Kidney (tissue), 14 donors: ENCODE measurements around the gene C8A. TPM values are rescaled to one million over a fixed set of nuclear protein-coding genes. Genes with fewer than 3 reads are reported as not detected.

Source experiments
- DNase-seq, 5 donors: peaks; one replicate each; pipeline ENCODE4 v3.0.0-alpha.2; 2013 to 2020
- FAIRE-seq: peaks from 2 replicates; lab custom pipeline; 2012; peaks lifted over from hg19 to GRCh38; lab: Jason Lieb, UNC
- H3K27ac ChIP-seq, 2 donors: one replicate each; pipeline ENCODE4 v1.7.0; 2013; ENCODE audit warnings: low read depth in 2 of 2, low read length in 2 of 2, inconsistent platforms in 1 of 2
- H3K27me3 ChIP-seq: one replicate; pipeline ENCODE4 v1.7.1; 2013; ENCODE audit warnings: low read length, inconsistent platforms; ENCODE audit not compliant: control insufficient read depth, insufficient read depth
- H3K36me3 ChIP-seq, 3 donors: one replicate each; pipeline versions ENCODE4 v1.7.0 to v1.7.1; 2013; ENCODE audit warnings: low read length in 3 of 3, control low read depth in 1 of 3, inconsistent platforms in 1 of 3; ENCODE audit not compliant: insufficient read depth in 3 of 3, control insufficient read depth in 2 of 3
- H3K4me1 ChIP-seq, 3 donors: one replicate each; pipeline versions ENCODE4 v1.7.0 to v1.7.1; 2013; ENCODE audit warnings: low read length in 3 of 3, inconsistent platforms in 1 of 3, low read depth in 1 of 3; ENCODE audit not compliant: control insufficient read depth in 2 of 3, insufficient read depth in 2 of 3
- H3K4me3 ChIP-seq, 3 donors: one replicate each; pipeline versions ENCODE4 v1.7.0 to v1.8.1; 2013; ENCODE audit warnings: low read length in 3 of 3, control low read depth in 1 of 3, inconsistent platforms in 1 of 3
- H3K9ac ChIP-seq, 3 donors: one replicate each; pipeline versions ENCODE4 v1.7.0 to v1.7.1; 2013; ENCODE audit warnings: low read length in 3 of 3, control low read depth in 1 of 3, inconsistent platforms in 1 of 3
- H3K9me3 ChIP-seq, 3 donors: one replicate each; pipeline versions ENCODE4 v1.7.0 to v1.7.1; 2013; ENCODE audit warnings: low read length in 3 of 3, control low read depth in 1 of 3, inconsistent platforms in 1 of 3; ENCODE audit not compliant: control insufficient read depth in 2 of 3, insufficient read depth in 1 of 3
- intact Hi-C: fragments of 100-400 bp; cut with DNase I; formaldehyde crosslinking; loops from one replicate; pipeline ENCODE4 v1.11.1; 2022
- polyA plus RNA-seq: library from polyadenylated mRNA; stranded (reverse); fragments of 350-450 nt; fragmentation: Illumina TruSeq; extraction: RNeasy Lipid Tissue Mini Kit (QIAGEN cat#74804); gene quantifications from one replicate; pipeline ENCODE4 v1.2.3, GENCODE V29; 2014; ENCODE audit warnings: low read depth, low replicate concordance; ENCODE audit not compliant: insufficient read depth
- total RNA-seq: library from RNA; stranded (reverse); fragmentation: NEBNext Ultra II Directional; extraction: Animal tissue kit (Norgen Biotek cat#: 25700); gene quantifications from one replicate; pipeline ENCODE4 v1.2.1, GENCODE V29; 2021
- TF ChIP-seq, protein P1 (sequence below): IDR thresholded peaks from 3 replicates; pipeline ENCODE4 v1.5.1; 2012; ENCODE audit warnings: mild to moderate bottlenecking, moderate library complexity, borderline replicate concordance; ENCODE audit not compliant: insufficient read depth; ENCODE audit errors: extremely low read depth
- donor health status: control.
- donor health status: control.
- donor health status: control.
- donor health status: control.
- donor health status: control.
- donor health status: DM: yes; HTN: yes; CAD: no.
- donor health status: Normal renal cell carcinoma (clear cell type).

Gene C8A
- total and polyA plus RNA-seq, 2 donors from 2014 or later: 0.09 TPM; not detected in 1

DNA sequence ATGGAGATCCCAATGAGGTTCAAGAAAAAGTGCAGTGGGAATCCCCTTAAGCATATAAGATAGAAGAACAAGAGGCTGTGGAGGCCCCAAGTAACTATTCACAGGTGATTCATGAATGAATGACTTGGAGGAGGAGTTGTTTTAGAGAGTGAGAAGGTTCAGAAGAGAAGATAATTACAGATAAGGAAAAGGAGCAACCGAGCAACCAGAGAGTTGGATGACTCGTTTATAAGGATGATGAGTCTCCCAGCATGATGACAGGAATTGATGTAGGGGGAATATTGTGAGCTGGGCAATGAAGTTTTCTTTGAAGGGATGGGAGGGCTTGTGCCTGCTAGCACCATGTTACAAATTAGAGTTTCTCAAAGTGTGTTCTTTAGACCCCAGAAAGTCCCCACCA, 9.8 kb downstream of the C8A start:
- Histone ChIP-seq H3K9ac (no peak overlapping the region), H3K27me3 (no peaks in the 10 kb centered on the region), H3K9me3 (no peaks in the 10 kb centered on the region), H3K27ac (no peak overlapping the region), H3K4me3 (no peak overlapping the region), H3K36me3 (no peaks in the 10 kb centered on the region), H3K4me1 (no peaks in the 10 kb centered on the region)
- FAIRE-seq (no peak), DNase-seq (no peak)
- TF ChIP-seq, protein P1, sequence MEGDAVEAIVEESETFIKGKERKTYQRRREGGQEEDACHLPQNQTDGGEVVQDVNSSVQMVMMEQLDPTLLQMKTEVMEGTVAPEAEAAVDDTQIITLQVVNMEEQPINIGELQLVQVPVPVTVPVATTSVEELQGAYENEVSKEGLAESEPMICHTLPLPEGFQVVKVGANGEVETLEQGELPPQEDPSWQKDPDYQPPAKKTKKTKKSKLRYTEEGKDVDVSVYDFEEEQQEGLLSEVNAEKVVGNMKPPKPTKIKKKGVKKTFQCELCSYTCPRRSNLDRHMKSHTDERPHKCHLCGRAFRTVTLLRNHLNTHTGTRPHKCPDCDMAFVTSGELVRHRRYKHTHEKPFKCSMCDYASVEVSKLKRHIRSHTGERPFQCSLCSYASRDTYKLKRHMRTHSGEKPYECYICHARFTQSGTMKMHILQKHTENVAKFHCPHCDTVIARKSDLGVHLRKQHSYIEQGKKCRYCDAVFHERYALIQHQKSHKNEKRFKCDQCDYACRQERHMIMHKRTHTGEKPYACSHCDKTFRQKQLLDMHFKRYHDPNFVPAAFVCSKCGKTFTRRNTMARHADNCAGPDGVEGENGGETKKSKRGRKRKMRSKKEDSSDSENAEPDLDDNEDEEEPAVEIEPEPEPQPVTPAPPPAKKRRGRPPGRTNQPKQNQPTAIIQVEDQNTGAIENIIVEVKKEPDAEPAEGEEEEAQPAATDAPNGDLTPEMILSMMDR: no peak
- intact Hi-C loops: no loop called here

DNA sequence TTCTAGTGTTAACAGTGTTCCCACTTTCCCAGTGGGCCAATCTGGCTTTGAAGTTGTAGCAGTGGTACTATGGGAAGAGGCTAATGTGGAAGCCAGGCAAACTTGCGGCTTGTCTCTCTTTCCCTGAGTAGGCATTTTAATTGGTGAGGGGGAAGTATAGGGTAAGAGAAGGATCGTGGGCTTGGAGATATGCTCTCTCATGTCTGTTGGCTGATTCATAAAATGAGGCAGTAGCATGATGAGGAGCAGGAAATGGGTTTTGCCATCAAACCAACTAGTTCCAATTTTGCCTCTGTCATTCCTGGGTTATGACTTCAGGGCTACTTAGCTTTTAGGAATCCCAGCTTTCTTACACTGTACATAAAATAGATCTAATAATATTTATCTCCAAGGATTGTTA, 12.1 kb downstream of the C8A start:
- no peak for DNase-seq
- no peak overlapping the region for H3K9ac ChIP-seq
- FAIRE-seq: no peak
- TF ChIP-seq, protein P1: no peak
- intact Hi-C loops: no loop called here
- H3K27me3 ChIP-seq: no peaks in the 10 kb centered on the region
- no peaks in the 10 kb centered on the region for H3K9me3 ChIP-seq
- H3K27ac ChIP-seq: no peak overlapping the region
- H3K4me3 ChIP-seq: no peak overlapping the region
- H3K4me1 ChIP-seq: no peaks in the 10 kb centered on the region
- no peaks in the 10 kb centered on the region for H3K36me3 ChIP-seq

- H3K27me3 ChIP-seq: no peaks in the 10 kb centered on the region
- intact Hi-C loops: no loop called here
- no peak overlapping the region for H3K4me3 ChIP-seq
- H3K9me3 ChIP-seq: no peaks in the 10 kb centered on the region
- TF ChIP-seq, protein P1: no peak
- DNase-seq (no peak), FAIRE-seq (no peak)
- H3K9ac ChIP-seq: no peak overlapping the region
- H3K27ac ChIP-seq: no peak overlapping the region
- H3K36me3 ChIP-seq: no peaks in the 10 kb centered on the region
- H3K4me1 ChIP-seq: no peaks in the 10 kb centered on the region
Measured at GRCh38 chr1:56867491-56867890, 12.9 kb downstream of the C8A start.

GRCh38 chr1:56868761-56869160, 14.2 kb downstream of the C8A start:
- H3K9me3 ChIP-seq: no peaks in the 10 kb centered on the region
- no peaks in the 10 kb centered on the region for H3K36me3 ChIP-seq
- no peaks in the 10 kb centered on the region for H3K4me1 ChIP-seq
- TF ChIP-seq, protein P1: no peak
- no peak overlapping the region for H3K9ac ChIP-seq
- intact Hi-C loops: no loop called here
- DNase-seq (no peak), FAIRE-seq (no peak)
- no peak overlapping the region for H3K27ac ChIP-seq
- H3K4me3 ChIP-seq: no peak overlapping the region
- no peaks in the 10 kb centered on the region for H3K27me3 ChIP-seq
